GM12878 (cell line): ENCODE data around the gene SEC61A1.

ENCODE experiments used
- MXI1 ChIP-seq: fragments of 150-350 bp; IDR thresholded peaks from 2 replicates; pipeline ENCODE4 v1.6.1; 2011; ENCODE audit warnings: low read depth, mild to moderate bottlenecking, inconsistent platforms, low read length, improper control_type of control experiment
- POLR2A ChIP-seq: IDR thresholded peaks from 2 replicates; pipeline ENCODE4 v1.6.1; 2011; ENCODE audit warnings: low read depth, mild to moderate bottlenecking, low read length
- USF1 ChIP-seq: IDR thresholded peaks from 2 replicates; pipeline ENCODE4 v1.6.1; 2011; ENCODE audit warnings: borderline replicate concordance, low read depth, mild to moderate bottlenecking, moderate library complexity, mixed read lengths, low read length; ENCODE audit not compliant: insufficient read depth; ENCODE audit errors: extremely low read length

- TF ChIP-seq POLR2A (no peak), USF1 (no peak), MXI1 (no peak)
Observed at GRCh38 chr3:128011140-128011539, 41.1 kb upstream of the SEC61A1 start.
